Measurements from ENCODE around the gene DLG1. TPM values are rescaled to one million over a fixed set of nuclear protein-coding genes. Genes with fewer than 3 reads are reported as not detected.

Gene DLG1
- total RNA-seq, 1 donor from 2014 or later = 138 TPM

DNA sequence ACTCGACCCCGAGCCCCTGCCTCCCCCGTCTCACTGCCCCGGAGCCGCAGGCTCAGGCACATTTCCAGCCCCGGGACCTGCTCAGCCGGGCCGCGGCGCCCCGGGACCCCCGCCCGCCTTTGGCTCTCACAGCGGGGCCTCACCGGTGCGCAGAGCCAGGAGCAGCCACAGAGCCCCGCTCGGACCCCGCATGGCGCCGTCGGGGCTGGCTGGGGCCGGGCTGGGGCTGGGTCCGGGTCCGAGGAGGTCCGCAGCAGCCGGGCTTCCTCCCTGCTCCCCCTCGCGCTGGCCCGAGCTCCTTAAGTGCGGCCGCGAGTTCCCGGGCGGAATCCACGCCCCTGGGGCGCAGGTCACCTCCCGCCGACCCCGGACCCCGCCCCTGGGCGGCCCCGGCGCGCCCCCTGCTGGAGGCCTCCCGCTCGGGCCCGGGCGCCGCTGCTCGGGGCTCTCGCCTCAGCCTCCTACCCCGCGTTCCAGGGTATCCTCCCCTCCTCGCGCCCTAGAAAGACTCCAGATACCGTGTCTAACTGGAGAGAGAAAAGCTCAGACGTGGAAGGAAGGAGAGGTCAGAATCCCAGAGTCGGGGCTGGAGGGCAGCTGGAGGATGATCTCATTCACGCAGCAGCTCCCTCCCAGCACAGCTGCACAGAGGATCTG lies 268.8 kb downstream of the DLG1 start, which contains the start of gene MELTF:
Gene MELTF, minus strand, starts transcription at position 307 of the 657 bp plus-strand sequence. Its CDS starts 115 bp downstream, at position 192.
- Mint-ChIP-seq H3K9me3 (no peaks in the 10 kb centered on the region), H3K36me3 (no peaks in the 10 kb centered on the region), H3K4me3 (peak within 1 kb of the TSS; percentile 76), H3K27ac (no peak within 1 kb of the TSS), H3K4me1 (peaks cover 11% of the 10 kb centered on the region), H3K27me3 (ENCODE audit: insufficient read depth, low read depth) (peaks cover 22% of the 10 kb centered on the region)
- Histone ChIP-seq H2AFZ (replicated peaks) (peak within 1 kb of the TSS; percentile 100), H3K4me2 (peak within 1 kb of the TSS; percentile 92), H3K4me1 (no peaks in the 10 kb centered on the region), H3K9me3 (ENCODE audit: low read depth) (no peaks in the 10 kb centered on the region), H4K20me1 (ENCODE audit: low read depth) (no peaks in the 10 kb centered on the region), H3K9ac (no peak within 1 kb of the TSS), H3K27me3 (peaks cover 29% of the 10 kb centered on the region), H3F3A (ENCODE audit: low read depth) (peaks cover 5% of the 10 kb centered on the region), H3K79me2 (ENCODE audit: low read depth) (no peaks in the 10 kb centered on the region), H3K27ac (no peak within 1 kb of the TSS), H3K36me3 (no peaks in the 10 kb centered on the region), H3K4me3 (peak within 1 kb of the TSS; percentile 75)
- peak; percentile 88 for DNase-seq (ENCODE audit: low spot score)
- no peak for TF ChIP-seq EZH2phosphoT487 (IDR thresholded peaks at IDR 0.05)
- TF ChIP-seq, protein P1, sequence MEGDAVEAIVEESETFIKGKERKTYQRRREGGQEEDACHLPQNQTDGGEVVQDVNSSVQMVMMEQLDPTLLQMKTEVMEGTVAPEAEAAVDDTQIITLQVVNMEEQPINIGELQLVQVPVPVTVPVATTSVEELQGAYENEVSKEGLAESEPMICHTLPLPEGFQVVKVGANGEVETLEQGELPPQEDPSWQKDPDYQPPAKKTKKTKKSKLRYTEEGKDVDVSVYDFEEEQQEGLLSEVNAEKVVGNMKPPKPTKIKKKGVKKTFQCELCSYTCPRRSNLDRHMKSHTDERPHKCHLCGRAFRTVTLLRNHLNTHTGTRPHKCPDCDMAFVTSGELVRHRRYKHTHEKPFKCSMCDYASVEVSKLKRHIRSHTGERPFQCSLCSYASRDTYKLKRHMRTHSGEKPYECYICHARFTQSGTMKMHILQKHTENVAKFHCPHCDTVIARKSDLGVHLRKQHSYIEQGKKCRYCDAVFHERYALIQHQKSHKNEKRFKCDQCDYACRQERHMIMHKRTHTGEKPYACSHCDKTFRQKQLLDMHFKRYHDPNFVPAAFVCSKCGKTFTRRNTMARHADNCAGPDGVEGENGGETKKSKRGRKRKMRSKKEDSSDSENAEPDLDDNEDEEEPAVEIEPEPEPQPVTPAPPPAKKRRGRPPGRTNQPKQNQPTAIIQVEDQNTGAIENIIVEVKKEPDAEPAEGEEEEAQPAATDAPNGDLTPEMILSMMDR (IDR thresholded peaks at IDR 0.05) = peak; percentile 94
- TF ChIP-seq EZH2 (IDR thresholded peaks at IDR 0.05) = peak; percentile 63

DNA sequence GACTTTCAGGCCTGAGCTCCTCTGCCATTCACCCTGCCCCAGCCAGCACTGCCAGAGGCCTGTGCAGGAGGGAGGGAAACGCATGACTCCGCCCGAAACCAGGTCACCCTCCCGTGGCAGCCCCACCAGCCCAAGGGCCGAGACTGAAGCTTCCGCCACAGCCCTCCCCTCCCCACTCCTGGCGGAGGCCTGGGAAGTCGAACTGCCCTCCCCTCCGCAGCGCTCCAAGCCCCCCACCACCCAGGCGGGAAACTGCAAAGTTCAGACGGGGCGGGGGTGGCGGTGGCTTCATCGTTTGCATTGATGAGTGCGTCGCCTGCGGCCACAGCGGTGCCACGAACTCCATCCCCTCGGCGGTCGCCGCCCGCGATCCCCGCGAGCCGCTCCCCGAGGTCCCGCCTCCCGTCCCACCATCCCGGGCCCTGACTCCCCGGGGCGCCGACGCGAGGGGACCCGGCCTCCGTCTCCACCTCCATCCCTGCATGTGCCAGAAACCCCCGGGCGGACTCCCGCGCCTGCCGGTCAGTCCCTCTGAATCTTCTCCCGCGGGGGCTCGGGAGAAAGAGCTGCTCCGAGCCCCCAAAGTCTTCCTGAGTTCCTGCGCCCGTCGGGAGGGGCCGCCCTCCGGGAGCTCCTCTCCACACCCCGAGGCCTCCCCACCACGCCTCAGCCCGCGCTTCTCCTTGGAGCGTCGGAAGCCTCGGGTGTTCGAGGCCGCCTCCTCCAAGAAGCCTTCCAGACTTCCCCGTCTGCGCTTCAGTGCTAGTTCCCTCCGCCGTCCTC lies 269.5 kb downstream of the DLG1 start:
- Mint-ChIP-seq H3K4me3 (peak overlapping the region; percentile 76), H3K36me3 (no peaks in the 10 kb centered on the region), H3K27ac (no peak overlapping the region), H3K27me3 (ENCODE audit: insufficient read depth, low read depth) (peaks cover 22% of the 10 kb centered on the region), H3K9me3 (no peaks in the 10 kb centered on the region), H3K4me1 (peaks cover 15% of the 10 kb centered on the region)
- H3K4me2 ChIP-seq = peak overlapping the region; percentile 92
- H3K4me3 ChIP-seq = peak overlapping the region; percentile 75
- H3K27me3 ChIP-seq = peaks cover 29% of the 10 kb centered on the region
- peaks cover 5% of the 10 kb centered on the region for H3F3A ChIP-seq (ENCODE audit: low read depth)
- H3K4me1 ChIP-seq = no peaks in the 10 kb centered on the region
- H3K79me2 ChIP-seq (ENCODE audit: low read depth) = no peaks in the 10 kb centered on the region
- TF ChIP-seq, protein P1 (IDR thresholded peaks at IDR 0.05) = no peak
- TF ChIP-seq EZH2 (IDR thresholded peaks at IDR 0.05) (peak; percentile 67), EZH2phosphoT487 (IDR thresholded peaks at IDR 0.05) (peak; percentile 46)
- peak overlapping the region; percentile 100 for H2AFZ ChIP-seq (replicated peaks)
- H3K36me3 ChIP-seq = no peaks in the 10 kb centered on the region
- no peaks in the 10 kb centered on the region for H4K20me1 ChIP-seq (ENCODE audit: low read depth)
- no peak overlapping the region for H3K9ac ChIP-seq
- H3K9me3 ChIP-seq (ENCODE audit: low read depth) = no peaks in the 10 kb centered on the region
- H3K27ac ChIP-seq = no peak overlapping the region
- DNase-seq (ENCODE audit: low spot score) = peak; percentile 35

DNA sequence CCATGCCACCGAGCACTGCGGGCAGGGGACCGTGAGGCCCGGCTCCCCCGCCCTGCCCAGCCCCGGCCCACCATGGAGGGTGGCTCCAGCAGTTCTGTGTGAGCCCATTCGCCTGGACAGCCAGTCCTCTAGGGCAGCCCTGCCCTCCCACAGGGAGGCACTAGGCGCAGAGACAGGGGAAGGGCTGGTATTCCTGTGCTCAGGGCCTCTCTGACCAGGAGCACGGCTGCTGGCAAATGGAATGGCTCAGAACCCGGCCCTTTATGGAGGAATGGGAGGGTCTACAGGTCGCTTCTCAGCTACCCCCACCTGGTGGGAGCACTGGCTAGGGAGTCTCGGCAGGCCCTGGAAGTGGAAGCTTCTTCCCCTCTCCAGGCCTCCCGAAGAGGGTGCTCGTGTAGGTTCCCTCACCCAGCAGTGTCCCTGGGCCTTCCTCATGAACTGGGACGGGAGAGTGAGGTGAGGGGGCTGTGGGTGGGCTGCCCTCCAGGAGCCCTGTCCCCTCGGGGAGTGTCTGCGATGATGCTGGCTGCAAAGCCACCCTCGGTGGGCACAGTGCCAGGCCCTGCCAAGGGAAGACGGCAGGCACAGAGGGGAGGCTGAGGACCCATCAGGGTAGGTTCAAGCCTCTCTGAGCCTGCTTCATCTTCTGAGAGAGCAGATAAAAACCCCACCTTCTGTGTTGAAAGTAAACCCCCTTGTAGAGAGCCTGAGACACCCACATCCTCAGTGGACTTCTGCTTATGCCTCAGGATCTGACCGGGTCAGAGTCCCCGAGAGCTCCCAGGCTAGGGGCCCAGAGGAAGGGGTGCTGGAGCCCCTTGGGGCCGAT lies 270.3 kb downstream of the DLG1 start:
- H3K4me2 ChIP-seq = peak overlapping the region; percentile 92
- H3K4me3 ChIP-seq = peak overlapping the region; percentile 75
- no peaks in the 10 kb centered on the region for H3K36me3 Mint-ChIP-seq
- peaks cover 24% of the 10 kb centered on the region for H3K27me3 Mint-ChIP-seq (ENCODE audit: insufficient read depth, low read depth)
- TF ChIP-seq EZH2phosphoT487 (IDR thresholded peaks at IDR 0.05) = no peak
- TF ChIP-seq, protein P1 (IDR thresholded peaks at IDR 0.05) = no peak
- H3K4me3 Mint-ChIP-seq = peak overlapping the region; percentile 58
- H3K79me2 ChIP-seq (ENCODE audit: low read depth) = no peaks in the 10 kb centered on the region
- no peak for DNase-seq (ENCODE audit: low spot score)
- peaks cover under 1% of the 10 kb centered on the region for H3K4me1 ChIP-seq
- no peaks in the 10 kb centered on the region for H3K9me3 ChIP-seq (ENCODE audit: low read depth)
- no peaks in the 10 kb centered on the region for H4K20me1 ChIP-seq (ENCODE audit: low read depth)
- peak overlapping the region; percentile 100 for H2AFZ ChIP-seq (replicated peaks)
- peaks cover 5% of the 10 kb centered on the region for H3F3A ChIP-seq (ENCODE audit: low read depth)
- H3K4me1 Mint-ChIP-seq = peaks cover 23% of the 10 kb centered on the region
- H3K27me3 ChIP-seq = peaks cover 29% of the 10 kb centered on the region
- no peaks in the 10 kb centered on the region for H3K36me3 ChIP-seq
- no peak overlapping the region for H3K9ac ChIP-seq
- H3K27ac ChIP-seq = no peak overlapping the region
- no peak overlapping the region for H3K27ac Mint-ChIP-seq
- no peaks in the 10 kb centered on the region for H3K9me3 Mint-ChIP-seq

All from neural progenitor cell (in vitro differentiated cells).